Activated CD4-positive, alpha-beta T cell treated with anti-CD3 and anti-CD28 coated beads, Interleukin-2, amount 50 U/mL, for 1 hour (primary cell): Measurements from ENCODE around the gene JMJD1C.
"Not testable (repeated sequence)": the region's sequence is repeated elsewhere in the genome, so short reads cannot be mapped to it uniquely, and the experiment has no call there.

Experiments used
- DNase-seq: peaks from one replicate; pipeline ENCODE4 v3.0.0-alpha.2; 2020

The JMJD1C gene

DNA sequence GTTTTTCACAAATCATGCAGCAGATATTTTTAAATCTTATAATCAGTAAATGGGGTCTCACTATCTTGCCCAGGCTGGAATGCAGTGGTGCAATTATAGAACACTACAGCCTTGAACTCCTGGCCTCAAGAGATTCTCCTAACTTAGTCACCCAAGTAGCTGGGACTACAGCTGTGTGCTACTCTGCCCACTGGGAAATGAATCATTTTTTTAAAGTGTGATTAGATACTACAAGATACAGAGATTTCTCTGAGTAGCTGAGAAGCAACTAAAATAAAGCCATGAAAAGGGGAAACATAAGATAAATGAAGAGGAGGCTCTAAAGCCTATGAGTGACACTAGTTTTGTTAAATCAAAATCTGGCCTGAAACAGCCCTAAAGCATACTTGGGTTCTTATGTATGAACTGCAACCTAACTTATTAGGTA, 119.7 kb downstream of the JMJD1C start:
- no peak for DNase-seq

DNA sequence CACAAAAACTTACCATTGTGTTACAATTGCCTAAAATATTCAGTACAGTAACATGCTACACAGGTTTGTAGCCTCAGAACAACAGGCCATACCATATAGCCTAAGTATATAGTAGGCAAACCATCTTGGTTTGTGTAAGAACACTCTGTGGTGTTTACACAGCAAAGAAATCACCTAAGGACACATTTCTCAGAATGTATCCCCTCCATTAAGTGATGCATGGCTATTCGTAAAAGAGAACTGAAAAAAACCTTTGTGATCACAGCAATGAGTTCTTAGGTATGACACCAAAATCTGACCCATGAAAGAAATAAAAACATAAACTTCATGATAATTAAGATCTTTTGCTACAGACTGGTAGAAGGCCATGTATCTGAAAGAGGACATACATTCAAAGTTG, 121.5 kb downstream of the JMJD1C start:
- no peak for DNase-seq

DNA sequence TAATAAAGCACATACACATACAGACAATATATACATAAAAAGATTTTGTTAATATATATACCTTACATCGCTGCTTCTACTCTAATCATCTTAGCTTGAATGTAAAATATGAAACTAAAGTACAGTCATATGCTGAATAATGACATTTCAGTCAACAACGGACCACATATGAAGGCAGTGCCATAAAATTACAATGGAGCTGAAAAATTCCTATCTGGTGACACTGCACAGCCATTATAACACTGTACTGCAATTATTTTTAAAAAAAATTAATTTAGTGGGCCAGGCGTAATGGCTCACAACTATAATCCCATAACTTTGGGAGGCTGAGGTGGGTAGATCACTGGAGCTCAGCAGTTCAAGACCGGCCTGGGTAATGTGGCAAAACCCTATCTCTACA, 122.3 kb downstream of the JMJD1C start:
- no peak for DNase-seq

DNA sequence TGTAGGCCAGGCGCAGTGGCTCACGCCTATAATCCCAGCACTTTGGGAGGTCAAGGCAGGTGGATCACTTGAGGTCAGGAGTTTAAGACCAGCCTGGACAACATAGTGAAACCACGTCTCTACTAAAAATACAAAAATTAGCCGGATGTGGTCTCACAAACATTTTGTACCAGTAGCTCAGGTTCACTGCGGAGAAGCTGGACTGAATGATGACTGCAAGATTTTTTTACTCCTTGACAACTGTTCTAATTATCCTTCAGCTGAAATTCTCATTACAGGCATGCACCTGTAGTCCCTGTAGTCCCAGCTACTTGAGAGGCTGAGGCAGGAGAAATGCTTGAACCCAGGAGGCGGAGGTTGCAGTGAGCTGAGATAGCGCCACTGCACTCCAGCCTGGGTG, 126.1 kb downstream of the JMJD1C start:
- not testable (repeated sequence) for DNase-seq

DNA sequence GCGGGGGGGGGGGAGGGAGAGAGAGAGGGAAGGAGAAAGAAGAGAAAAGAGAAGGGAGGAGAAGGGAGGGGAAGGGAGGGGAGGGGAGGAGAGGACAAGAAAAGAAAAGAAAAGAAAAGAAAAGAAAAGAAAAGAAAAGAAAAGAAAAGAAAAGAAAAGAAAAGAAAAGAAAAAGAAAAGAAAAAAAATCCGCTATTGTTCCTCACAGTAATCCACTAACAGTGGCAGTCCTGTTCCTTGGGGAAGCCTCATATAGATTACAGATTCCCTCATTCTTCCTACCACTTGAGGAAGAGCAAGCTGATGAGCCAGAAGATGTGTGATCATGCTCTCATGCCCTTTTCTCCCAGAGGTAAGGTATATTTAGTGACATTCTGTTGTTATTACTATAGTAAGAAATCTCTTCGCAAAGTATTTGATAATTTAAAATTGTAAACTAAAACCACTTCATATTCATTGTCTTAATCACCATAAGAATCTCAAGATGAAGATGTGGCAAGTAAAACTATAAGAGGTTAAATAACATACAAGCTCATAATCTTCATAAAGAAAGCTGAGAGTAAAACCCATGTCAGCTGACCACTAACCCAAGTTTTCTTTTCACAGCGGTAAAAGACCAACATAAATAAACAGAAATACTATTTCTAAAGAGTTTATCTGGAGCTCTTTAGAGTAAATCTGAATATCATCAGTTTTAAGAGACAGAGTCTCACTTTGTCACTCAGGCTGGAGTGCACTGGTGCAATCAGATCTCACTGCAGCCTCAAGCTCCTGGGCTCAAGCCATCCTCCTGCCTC, 128.1 kb downstream of the JMJD1C start:
- no peak for DNase-seq

DNA sequence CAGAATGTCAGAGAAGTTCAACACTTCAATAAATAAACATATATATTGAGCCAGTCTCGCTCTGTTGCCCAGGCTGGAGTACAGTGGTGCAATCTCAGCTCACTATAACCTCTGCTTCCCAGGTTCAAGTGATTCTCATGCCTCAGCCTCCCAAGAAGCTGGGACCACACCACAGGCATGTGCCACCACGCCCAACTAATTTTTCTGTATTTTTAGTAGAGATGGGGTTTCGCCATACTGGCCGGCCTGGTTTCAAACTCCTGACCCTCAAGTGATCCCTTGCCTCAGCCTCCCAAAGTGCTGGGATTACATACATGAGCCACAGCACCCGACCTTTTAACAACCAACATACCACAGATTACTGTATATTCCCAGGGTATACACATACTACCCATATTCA, 134.2 kb downstream of the JMJD1C start:
- no peak for DNase-seq

DNA sequence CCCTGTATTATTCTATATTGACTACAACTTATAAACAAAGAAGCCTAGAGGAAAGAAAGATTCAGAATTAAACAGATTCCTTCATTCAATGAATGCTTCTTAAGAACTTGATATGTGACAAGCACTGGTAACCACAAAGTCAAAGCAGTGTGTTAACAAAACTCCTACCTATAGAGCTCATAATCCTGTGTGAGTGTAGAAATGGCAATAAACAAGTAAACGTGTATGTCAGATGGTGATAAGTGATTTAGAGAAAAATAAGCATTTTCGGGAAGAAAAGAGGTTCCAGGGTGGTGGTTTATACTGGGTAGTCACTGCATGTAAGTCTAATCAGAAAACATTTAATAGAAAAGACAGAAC, 141.3 kb downstream of the JMJD1C start:
- no peak for DNase-seq

DNA sequence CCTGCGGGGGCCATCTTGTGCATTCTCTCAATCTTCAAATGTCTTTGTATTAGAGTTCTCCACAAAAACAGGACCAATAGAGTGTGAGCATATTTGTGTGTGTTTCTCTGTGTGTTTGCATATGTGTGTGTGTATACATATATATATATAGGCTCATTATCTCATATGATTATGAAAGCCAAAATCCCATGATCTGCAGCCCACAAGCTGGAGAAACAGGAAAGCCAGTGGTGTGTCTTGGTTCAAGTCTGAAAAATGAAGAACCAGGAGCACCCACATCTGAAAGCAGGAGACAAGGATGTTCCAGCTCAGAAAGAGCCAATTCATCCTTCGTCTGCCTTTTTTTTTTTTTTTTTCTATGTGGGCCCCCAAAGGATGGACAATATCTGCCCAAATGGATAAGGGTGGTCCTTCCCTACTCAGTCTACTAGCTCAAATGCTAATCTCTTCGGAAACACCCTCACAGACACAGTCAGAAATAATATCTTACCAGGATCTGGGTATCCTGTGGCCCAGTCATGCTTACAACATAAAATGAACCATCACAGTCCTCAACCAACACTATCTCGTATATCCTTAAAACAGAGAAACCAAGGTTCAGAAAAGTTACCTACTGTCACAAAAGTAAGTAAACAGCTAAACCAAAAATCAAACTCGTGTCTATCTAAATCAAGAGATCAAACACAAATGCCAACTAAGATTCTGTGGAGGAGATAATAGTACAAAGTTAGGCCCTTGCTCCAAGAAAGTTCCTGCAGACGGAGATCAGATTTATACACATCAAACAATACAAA, 141.9 kb downstream of the JMJD1C start:
- DNase-seq = no peak

DNA sequence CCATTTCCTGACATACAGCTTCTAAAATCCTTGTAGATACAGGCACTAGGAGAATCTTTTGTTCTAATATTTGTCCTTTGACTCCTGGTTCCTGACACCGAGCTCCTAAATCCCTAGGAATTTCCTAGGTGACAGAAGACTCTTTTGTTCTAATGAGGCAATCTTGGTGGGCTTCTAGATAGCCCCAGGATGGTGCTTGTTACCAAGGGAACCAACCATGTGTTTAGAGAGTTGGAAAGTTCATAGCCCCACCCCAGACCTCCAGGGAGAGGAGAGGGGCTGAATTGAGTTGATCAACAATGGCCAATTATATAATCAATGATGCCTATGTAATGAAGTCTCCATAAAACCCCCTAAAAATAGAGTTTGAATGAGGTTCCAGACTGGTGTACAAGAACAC, 145.1 kb downstream of the JMJD1C start:
- DNase-seq = no peak

DNA sequence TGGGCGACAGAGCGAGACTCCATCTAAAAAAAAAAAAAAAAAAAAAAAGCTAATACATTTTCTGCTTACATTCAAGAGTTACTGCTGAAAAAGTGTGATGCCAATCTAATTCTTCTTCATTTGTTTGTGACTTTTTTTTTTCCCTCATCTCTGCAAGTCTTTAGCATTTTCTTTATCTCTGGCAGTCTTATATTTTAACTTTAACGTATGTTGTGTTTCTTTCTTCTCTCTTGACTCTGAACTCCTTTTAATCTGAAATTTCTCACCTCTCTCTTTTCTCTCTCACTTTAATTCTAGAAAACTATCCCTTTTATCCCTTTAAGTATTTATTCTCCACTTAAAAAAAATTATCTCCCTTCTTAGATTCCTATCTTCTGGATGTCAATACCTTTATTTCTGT, 146.5 kb downstream of the JMJD1C start:
- no peak for DNase-seq

DNA sequence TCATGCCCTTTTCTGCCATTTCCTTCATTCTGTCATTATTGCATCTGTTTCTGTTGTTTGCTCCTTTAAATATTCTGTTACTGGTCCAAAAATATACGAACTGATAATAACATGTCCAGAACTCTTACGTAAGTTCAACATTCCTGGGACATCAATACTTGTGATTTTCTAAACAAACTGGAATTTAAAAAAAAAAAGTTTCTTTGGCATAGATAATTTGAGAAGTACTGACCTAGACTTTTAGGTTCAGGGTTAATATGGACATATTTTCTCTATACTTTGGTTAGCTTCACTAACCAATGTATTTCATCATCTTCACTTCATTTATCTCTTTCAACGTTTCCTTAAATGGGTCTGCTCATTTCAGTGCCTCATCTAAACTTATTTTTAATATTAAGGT, 147.3 kb downstream of the JMJD1C start:
- DNase-seq = no peak

DNA sequence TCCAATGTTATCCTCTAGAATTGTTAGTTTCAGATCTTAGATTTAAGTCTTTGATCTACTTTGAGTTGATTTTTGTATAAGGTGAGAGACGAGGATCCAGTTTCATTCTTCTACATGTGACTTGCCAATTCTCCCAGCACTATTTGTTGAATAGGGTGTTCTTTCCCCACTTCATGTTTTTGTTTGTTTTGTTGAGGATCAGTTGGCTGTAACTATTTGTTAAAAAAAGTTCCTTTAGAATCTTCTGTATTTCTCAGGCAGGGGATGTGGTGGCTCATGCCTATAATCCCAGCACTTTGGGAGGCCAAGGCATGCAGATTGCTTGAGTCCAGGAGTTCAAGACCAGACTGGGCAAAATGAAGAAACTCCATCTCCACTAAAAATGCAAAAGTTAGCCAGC, 151.8 kb downstream of the JMJD1C start:
- no peak for DNase-seq

DNA sequence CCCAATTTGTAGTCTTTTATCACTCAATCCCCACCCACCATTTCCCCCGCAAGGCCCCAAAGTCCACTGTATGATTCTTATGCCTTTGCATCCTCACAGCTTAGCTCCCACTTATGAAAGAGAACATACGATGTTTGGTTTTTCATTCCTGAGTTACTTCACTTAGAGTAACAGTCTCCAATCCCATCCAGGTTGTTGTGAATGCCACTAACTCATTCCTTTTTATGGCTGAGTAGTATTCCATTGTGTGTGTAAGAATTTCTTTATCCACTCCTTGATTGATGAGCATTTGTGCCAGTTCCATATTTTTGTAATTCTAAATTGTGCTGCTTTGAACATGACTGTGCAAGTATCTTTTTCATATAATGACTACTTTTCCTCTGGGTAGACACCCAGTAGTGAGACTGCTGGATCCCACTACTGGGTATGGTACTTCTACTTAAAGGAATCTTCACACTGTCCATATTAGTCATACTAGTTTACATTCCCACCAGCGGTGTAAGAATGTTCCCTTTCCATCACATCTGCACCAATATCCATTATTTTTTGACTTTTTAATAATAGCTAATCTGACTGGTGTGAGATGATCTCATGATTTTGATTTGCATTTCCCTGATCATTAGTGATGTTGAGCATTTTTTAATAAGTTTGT, 152.6 kb downstream of the JMJD1C start:
- DNase-seq = no peak

DNA sequence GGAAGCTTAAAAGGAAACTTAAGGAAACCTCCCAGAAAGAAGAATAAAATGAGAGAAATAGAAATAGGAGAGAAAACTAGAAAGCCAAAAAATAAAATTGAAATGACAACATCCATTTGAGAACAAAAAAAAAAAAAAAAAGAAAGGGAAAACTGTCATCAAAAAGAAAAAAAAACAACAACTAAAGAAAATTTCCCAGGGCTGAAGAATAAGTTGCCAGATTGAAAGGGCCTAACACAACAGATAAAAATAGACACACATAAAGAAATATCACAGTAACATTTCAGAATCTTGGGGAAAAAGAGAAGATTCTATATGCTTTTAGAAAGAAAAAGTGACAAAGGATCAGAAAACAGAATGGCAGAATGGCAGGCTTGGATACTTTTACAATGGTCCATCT, 157.1 kb downstream of the JMJD1C start:
- DNase-seq = no peak

DNA sequence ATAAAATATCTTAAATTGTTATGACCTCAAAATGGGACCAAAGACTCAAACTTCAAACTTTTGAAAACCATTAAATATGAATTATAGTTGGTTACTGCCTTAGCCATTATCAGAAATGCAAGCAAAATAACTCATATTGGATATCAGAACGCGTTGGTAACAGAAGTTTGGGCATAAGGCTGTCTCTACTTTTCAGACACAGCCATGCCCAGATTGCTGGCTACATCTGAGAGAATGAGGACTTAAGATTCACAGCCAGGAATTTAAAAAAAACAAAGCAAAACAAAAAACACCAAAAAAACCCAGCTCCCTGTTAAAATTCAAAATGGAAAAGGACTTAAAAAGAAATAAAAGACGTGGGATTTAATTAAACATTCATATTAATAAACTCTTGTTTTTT, 161.6 kb downstream of the JMJD1C start:
- DNase-seq = no peak

DNA sequence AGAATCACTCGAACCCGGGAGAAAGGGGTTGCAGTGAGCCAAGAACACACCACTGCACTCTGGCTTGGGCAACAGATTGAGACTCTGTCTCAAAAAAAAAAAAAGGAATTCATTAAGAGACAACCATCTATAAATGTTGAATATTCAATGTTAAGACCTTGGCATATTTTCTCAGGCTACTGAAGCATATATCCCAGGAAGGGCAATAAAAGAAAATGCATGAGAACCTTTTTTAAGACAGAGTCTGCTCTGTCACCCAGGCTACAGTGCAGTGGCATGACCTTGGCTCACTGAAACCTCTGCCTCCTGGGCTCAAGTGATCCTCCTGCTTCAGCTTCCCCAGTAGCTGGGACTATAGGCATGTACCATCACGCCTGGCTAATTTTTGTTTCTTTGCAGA, 165.0 kb downstream of the JMJD1C start:
- DNase-seq = no peak

DNA sequence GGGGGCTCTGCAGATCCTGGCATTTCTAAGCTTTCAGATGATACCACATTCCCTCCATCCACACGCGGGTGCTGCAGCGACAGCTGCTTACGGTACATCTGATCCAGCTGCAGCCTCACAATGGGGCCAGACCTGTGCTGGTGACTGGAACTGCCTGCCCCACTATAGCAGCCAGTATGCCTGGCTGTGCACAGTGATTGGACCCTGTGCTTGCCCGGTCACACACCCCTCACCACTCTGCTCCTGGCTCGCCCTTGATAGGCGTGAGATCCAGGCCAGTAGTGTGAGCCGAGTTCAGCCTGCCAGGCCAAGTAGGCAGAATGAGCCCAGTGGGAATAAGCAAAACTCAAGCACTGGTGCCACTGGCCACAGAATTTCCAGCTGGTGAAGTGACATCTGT, 167.8 kb downstream of the JMJD1C start:
- DNase-seq = no peak

DNA sequence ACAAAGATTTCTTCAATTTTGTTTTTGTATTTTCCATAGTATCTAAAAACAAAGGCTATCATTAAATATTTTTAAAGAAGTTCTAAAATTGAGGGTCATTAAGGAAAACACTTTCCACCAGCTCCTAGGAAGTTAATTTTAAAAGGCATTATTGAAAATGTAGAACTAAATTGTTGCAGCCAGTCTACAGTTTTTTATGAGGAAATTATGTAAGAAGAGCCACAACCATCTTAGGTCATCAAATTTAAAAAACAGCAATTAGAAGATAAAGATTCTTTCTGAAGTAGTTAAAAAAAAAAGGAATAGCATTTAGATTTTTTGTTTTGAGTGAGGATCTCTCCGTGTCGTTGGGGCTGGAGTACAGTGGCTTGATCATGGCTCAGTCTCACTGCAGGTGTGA, 171.0 kb downstream of the JMJD1C start:
- DNase-seq = no peak

DNA sequence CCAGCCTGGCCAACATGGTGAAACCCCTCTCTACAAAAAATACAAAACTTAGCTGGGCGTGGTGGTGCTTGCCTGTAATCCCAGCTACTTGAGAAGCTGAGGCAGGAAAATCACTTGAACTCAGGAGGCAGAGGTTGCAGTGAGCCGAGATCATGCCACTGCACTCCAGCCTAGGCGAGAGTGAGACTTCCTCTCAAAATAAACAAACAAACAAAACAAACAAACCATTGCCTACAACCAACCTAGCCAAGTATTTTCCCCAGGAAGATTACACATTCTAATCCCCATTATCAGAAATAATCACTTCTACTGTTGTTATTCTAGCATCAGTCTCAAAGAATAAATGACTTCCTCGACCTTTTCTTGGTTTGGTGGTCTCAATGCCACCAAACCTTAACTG, 172.9 kb downstream of the JMJD1C start:
- DNase-seq = not testable (repeated sequence)

DNA sequence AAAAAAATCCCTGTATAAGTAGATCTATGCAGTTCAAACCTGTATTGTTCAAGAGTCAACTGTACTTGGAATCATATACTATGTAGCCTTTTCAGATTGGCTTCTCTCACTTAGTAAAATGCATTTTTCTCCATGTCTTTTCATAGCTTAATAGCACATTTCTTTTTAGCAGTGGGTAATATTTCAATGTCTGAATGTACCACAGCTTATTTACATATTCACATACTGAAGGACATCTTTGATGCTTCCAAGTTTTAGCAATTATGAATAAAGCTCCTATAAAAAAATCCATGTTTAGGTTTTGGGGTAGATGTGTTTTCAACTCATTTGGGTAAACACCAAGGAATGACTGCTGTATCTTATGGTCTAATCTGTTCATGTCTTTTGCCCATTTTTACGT, 177.6 kb downstream of the JMJD1C start:
- no peak for DNase-seq

DNA sequence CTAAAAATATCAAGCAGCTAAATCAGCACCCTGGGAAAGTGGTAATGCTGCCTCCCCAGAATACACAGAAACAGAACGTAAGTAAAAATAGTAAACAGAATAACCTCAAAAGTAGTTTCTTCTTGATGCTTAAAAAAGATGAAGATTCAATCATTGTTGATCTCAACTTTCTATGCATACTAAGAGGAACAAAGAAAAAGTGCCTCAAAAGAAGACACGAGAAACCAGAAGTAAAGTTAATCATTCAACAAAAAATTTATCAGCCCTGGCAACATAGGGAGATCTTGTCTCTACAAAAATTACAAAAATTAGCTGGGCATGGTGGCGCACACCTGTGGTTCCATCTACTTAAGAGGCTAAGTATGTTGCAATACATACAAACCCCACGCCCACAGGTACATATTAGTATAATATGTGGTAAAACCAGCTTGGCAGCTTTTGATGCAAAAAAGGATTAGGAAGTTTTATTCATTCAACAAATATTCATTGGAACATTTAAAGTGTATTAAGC, 179.0 kb downstream of the JMJD1C start:
- DNase-seq = no peak

DNA sequence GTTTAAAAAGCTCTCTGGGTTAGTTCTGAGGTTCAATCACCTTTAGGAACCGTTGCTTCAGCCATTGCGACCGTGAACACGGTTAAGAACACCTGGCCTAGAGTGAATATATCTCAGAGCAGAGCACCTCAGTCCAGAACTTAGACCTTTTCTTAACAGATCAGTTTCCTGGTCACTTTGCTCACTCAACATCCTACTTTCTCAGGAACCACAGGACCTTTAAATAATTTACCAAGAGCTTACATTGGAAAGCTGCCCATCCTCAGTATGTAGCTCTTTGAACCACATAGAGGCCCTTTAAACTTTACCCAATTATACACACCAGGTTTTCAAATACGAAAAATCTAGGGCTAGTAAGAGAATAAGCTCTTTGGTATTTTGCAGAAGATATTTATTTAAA, 179.4 kb downstream of the JMJD1C start:
- DNase-seq = no peak

DNA sequence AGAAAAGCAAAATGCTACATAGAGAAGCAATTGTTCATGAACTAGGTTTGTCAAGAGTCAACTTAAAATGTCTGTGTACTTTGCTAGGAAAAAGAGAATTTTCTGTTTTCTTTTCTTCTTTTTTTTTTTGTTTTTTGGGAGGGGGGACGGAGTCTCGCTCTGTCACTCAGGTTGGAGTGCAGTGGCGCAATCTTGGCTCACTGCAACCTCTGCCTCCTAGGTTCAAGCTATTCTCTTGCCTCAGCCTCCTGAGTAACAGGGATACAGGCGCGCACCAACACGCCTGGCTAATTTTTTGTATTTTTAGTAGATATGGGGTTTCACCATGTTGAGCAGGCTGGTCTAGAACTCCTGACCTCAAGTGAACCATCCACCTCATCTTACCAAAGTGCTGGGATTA, 181.9 kb downstream of the JMJD1C start:
- not testable (repeated sequence) for DNase-seq

DNA sequence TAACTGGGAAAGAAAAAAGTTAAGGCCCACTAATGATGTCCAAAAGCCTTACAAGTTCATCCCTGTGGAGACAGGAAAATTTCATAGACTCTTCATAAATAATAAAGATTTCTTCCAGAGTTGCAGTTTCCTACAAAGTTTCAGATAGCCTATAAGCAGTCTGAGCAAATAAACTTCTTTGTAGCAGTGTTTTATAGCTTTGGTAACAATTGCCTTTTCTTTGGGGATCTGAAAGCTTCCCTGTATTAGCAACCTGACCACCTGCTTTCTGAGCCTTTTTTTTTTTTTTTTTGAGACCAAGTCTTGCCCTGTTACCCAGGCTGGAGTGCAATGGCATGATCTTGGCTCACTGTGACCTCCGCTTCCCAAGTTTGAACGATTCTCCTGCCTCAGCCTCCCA, 182.7 kb downstream of the JMJD1C start:
- no peak for DNase-seq
